CD4-positive, alpha-beta T cell (primary cell): Measurements from ENCODE around the gene THBS2. TPM values are rescaled to one million over a fixed set of nuclear protein-coding genes. Genes with fewer than 3 reads are reported as not detected.

ENCODE experiments used
- ATAC-seq: fragments of 200-7000 bp; cut with Tn5 transposase; one replicate; pipeline ENCODE4 v1.10.0; 2022; ENCODE audit warnings: mild to moderate bottlenecking; ENCODE audit not compliant: poor library complexity
- CTCF ChIA-PET: fragments of 350-600 bp; sonication (Branson Sonifier 250); formaldehyde crosslinking; loops from one replicate; lab custom pipeline; 2021; ENCODE audit warnings: antibody characterized with exemption, inconsistent platforms; lab: Charles Lee
- POLR2A ChIA-PET: fragments of 350-600 bp; sonication (Branson Sonifier 250); formaldehyde crosslinking; loops from one replicate; lab custom pipeline; 2021; ENCODE audit warnings: antibody characterized with exemption, inconsistent platforms; lab: Charles Lee
- DNase-seq, 14 experiments: peaks; one replicate each; pipeline ENCODE4 v3.0.0-alpha.2; 2013 to 2020; ENCODE audit warnings: mixed read lengths in 2 of 14
- H3K27ac ChIP-seq, 2 donors: one replicate each; pipeline versions ENCODE4 v1.5.1 to v1.7.0; 2013; ENCODE audit warnings: low read length in 2 of 2, low read depth in 1 of 2, mild to moderate bottlenecking in 1 of 2
- H3K27me3 ChIP-seq, 2 experiments: 1 replicate in 1 of 2; 2 replicates in 1 of 2; pipeline versions ENCODE4 v1.6.1 to v1.7.0; 2013; ENCODE audit warnings: low read length in 2 of 2, control low read depth in 1 of 2, mild to moderate bottlenecking in 1 of 2, moderate library complexity in 1 of 2; ENCODE audit not compliant: insufficient read depth in 2 of 2, control insufficient read depth in 1 of 2
- H3K36me3 ChIP-seq: one replicate; pipeline ENCODE4 v1.6.1; 2013; ENCODE audit warnings: low read length, control low read depth; ENCODE audit not compliant: insufficient read depth
- H3K4me1 ChIP-seq: one replicate; pipeline ENCODE4 v1.6.1; 2013; ENCODE audit warnings: low read length, control low read depth; ENCODE audit not compliant: insufficient read depth
- H3K4me3 ChIP-seq: one replicate; pipeline ENCODE4 v1.5.1; 2013; ENCODE audit warnings: mild to moderate bottlenecking, low read length, moderate library complexity
- H3K9me3 ChIP-seq, 2 experiments: 1 replicate in 1 of 2; 2 replicates in 1 of 2; pipeline versions ENCODE4 v1.6.1 to v1.7.0; 2013; ENCODE audit warnings: low read length in 2 of 2, mild to moderate bottlenecking in 2 of 2, control low read depth in 1 of 2, moderate library complexity in 1 of 2; ENCODE audit not compliant: control insufficient read depth in 1 of 2, insufficient read depth in 1 of 2
- H3K27ac Mint-ChIP-seq: one replicate; pipeline ENCODE4 v1.8.0; 2020; ENCODE audit warnings: mixed read lengths
- H3K27me3 Mint-ChIP-seq: one replicate; pipeline ENCODE4 v1.8.0; 2021; ENCODE audit warnings: mixed read lengths
- H3K36me3 Mint-ChIP-seq: one replicate; pipeline ENCODE4 v1.8.0; 2021; ENCODE audit warnings: low read depth, mixed read lengths
- H3K4me1 Mint-ChIP-seq: one replicate; pipeline ENCODE4 v1.8.0; 2021; ENCODE audit warnings: low read depth, mixed read lengths
- H3K4me3 Mint-ChIP-seq: one replicate; pipeline ENCODE4 v1.8.0; 2020; ENCODE audit warnings: mild to moderate bottlenecking, mixed read lengths
- H3K9me3 Mint-ChIP-seq: one replicate; pipeline ENCODE4 v1.8.0; 2020; ENCODE audit warnings: mixed read lengths
- intact Hi-C, 2 experiments: fragments of 100-400 bp; cut with DNase I in 1 of 2; cut with micrococcal nuclease in 1 of 2; formaldehyde crosslinking; loops; one replicate each; pipeline versions ENCODE4 v1.15.1 to v1.9.0; 2023 to 2025; cut with DNase I, micrococcal nuclease
- total RNA-seq, 174 experiments: library from RNA in 2 of 174; stranded (reverse) in 2 of 174; gene quantifications; one replicate each; pipeline ENCODE4 v1.2.3 and lab custom pipeline; 2021 to 2026
- TF ChIP-seq, protein P1 (sequence below): fragments of 200-600 bp; IDR thresholded peaks from one replicate; pipeline ENCODE4 v1.8.0; 2022; ENCODE audit warnings: antibody characterized with exemption, mild to moderate bottlenecking

The THBS2 gene
- total RNA-seq, 2 experiments from 2014 or later = not detected

DNA sequence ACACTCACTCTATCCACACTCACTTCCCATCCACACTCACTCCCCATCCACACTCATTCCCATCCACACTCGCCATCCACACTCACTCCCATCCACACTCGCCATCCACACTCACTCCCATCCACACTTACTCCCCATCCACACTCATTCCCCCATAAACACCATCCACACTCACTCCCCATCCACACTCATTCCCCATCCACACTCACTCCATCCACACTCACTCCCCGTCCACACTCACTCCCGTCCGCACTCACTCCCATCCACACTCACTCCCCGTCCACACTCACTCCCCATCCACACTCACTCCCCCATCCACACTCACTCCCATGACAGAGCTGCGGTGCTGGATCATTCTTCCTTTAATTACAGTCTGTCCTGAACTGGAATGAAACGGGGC is 17.1 kb downstream of the THBS2 start:
- H3K27ac Mint-ChIP-seq = no peak overlapping the region
- intact Hi-C loops = no loop called here
- H3K9me3 ChIP-seq = peaks cover 0 to 45% of the 10 kb centered on the region in 2 experiments
- POLR2A ChIA-PET = no interaction called here
- DNase-seq = no peak
- no peak overlapping the region for H3K27ac ChIP-seq
- no peak overlapping the region for H3K4me3 Mint-ChIP-seq
- ATAC-seq = no peak
- H3K36me3 ChIP-seq = no peaks in the 10 kb centered on the region
- TF ChIP-seq, protein P1, sequence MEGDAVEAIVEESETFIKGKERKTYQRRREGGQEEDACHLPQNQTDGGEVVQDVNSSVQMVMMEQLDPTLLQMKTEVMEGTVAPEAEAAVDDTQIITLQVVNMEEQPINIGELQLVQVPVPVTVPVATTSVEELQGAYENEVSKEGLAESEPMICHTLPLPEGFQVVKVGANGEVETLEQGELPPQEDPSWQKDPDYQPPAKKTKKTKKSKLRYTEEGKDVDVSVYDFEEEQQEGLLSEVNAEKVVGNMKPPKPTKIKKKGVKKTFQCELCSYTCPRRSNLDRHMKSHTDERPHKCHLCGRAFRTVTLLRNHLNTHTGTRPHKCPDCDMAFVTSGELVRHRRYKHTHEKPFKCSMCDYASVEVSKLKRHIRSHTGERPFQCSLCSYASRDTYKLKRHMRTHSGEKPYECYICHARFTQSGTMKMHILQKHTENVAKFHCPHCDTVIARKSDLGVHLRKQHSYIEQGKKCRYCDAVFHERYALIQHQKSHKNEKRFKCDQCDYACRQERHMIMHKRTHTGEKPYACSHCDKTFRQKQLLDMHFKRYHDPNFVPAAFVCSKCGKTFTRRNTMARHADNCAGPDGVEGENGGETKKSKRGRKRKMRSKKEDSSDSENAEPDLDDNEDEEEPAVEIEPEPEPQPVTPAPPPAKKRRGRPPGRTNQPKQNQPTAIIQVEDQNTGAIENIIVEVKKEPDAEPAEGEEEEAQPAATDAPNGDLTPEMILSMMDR = no peak
- CTCF ChIA-PET = no interaction called here
- no peaks in the 10 kb centered on the region for H3K36me3 Mint-ChIP-seq
- peaks cover 0 to 2% of the 10 kb centered on the region in 2 experiments for H3K27me3 ChIP-seq
- peaks cover 7% of the 10 kb centered on the region for H3K9me3 Mint-ChIP-seq
- no peak overlapping the region for H3K4me3 ChIP-seq
- no peaks in the 10 kb centered on the region for H3K27me3 Mint-ChIP-seq
- H3K4me1 ChIP-seq = no peaks in the 10 kb centered on the region
- H3K4me1 Mint-ChIP-seq = no peaks in the 10 kb centered on the region

DNA sequence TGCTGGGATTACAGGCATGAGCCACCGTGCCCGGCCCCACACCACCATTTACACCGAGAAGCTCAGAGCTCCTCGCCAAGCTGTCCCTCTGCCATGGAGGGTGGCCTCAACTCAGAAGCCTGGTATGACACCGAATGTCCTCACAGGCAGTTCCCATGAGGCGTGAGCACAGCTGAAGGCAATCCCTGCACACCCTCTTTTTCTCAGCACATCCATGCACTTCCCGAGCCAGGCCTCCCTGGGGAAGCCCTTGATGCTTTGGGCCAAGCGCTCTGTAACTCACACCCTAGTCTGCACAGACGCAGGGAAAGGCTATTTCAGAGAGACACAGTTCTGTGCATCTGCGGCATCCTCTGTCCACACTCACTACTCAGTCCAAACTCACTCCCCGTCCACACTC is 18.4 kb downstream of the THBS2 start:
- Histone ChIP-seq H3K4me3 (no peak overlapping the region), H3K4me1 (no peaks in the 10 kb centered on the region), H3K27ac (no peak overlapping the region), H3K36me3 (no peaks in the 10 kb centered on the region), H3K9me3 (peaks cover 0 to 45% of the 10 kb centered on the region in 2 experiments), H3K27me3 (peaks cover 0 to 2% of the 10 kb centered on the region in 2 experiments)
- Mint-ChIP-seq H3K27ac (no peak overlapping the region), H3K9me3 (peaks cover 7% of the 10 kb centered on the region), H3K4me3 (no peak overlapping the region), H3K36me3 (no peaks in the 10 kb centered on the region), H3K27me3 (no peaks in the 10 kb centered on the region), H3K4me1 (no peaks in the 10 kb centered on the region)
- ChIA-PET POLR2A (no interaction called here), CTCF (no interaction called here)
- intact Hi-C loops = no loop called here
- DNase-seq = no peak
- TF ChIP-seq, protein P1 = no peak
- ATAC-seq = no peak

DNA sequence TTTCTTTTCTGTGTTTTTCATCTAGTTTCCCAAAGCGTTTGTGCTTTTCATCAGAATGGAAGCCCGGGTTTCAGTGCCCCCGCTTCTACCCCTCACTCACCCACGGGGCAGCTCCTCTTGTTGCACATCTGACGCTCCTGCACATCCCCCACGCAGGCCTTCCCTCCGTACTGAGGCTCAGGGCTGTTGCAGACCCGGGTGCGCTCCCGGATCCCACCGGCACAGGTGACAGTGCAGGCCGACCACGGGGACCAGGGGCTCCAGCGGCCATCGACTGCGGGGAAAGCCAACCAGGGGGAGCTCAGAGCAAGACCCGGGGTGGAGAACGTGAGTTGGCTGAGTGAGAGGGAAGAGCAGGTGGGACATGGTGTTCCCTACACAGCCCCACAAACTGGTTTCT is 19.0 kb downstream of the THBS2 start:
- peaks cover 0 to under 1% of the 10 kb centered on the region in 2 experiments for H3K27me3 ChIP-seq
- POLR2A ChIA-PET = no interaction called here
- Mint-ChIP-seq H3K27ac (no peak overlapping the region), H3K9me3 (peaks cover 7% of the 10 kb centered on the region), H3K36me3 (no peaks in the 10 kb centered on the region), H3K27me3 (no peaks in the 10 kb centered on the region), H3K4me1 (no peaks in the 10 kb centered on the region), H3K4me3 (no peak overlapping the region)
- H3K4me3 ChIP-seq = no peak overlapping the region
- intact Hi-C loops = no loop called here
- no peaks in the 10 kb centered on the region for H3K4me1 ChIP-seq
- peaks cover 0 to 45% of the 10 kb centered on the region in 2 experiments for H3K9me3 ChIP-seq
- TF ChIP-seq, protein P1 = no peak
- CTCF ChIA-PET = no interaction called here
- no peak for DNase-seq
- ATAC-seq = no peak
- no peak overlapping the region for H3K27ac ChIP-seq
- H3K36me3 ChIP-seq = no peaks in the 10 kb centered on the region
